HCT116 (cell line): ENCODE data around the gene RNF217. TPM values are rescaled to one million over a fixed set of nuclear protein-coding genes. Genes with fewer than 3 reads are reported as not detected.

Source experiments
- ATAC-seq: fragments of 200-7000 bp; cut with Tn5 transposase; 2 replicates; pipeline ENCODE4 v1.9.1; 2020; ENCODE audit warnings: mild to moderate bottlenecking, moderate library complexity
- BruUV-seq: library from RNA; stranded (reverse); fragments of 400-500 nt; replicated peaks from 2 replicates; lab custom pipeline; 2021; lab: Mats Ljungman, UMichigan
- CTCF ChIA-PET: fragments of 300-600 bp; sonication (Branson Sonifier 250); formaldehyde crosslinking; loops from one replicate; lab custom pipeline; 2021; ENCODE audit warnings: antibody characterized with exemption; lab: Charles Lee
- POLR2A ChIA-PET: fragments of 300-600, 350-600 bp; sonication (Branson Sonifier 250); formaldehyde crosslinking; loops from one replicate; lab custom pipeline; 2021; ENCODE audit warnings: antibody characterized with exemption; lab: Charles Lee
- RAD21 ChIA-PET, 2 experiments: fragments of 300-600 bp; sonication (Branson Sonifier 250); formaldehyde crosslinking; loops; one replicate each; lab custom pipeline; 2023; ENCODE audit warnings: low total read pairs in 2 of 2; ENCODE audit not compliant: uncharacterized antibody in 2 of 2, unreplicated experiment in 2 of 2, low non-redundant PET in 1 of 2; lab: Charles Lee
- DNase-seq: peaks from one replicate; pipeline ENCODE4 v3.0.0-alpha.2; 2010; ENCODE audit warnings: low read depth, low spot score
- H2AFZ ChIP-seq: fragments of 200-600 bp; shearing (Covaris generic), sonication (generic); 2 replicates; pipeline ENCODE4 v1.6.1; 2017; ENCODE audit warnings: low read depth, mixed run types, mixed read lengths, antibody characterized with exemption, low read length; ENCODE audit not compliant: poor library complexity, severe bottlenecking
- H3K27ac ChIP-seq: 2 replicates; pipeline ENCODE4 v1.5.1; 2012; ENCODE audit warnings: low read depth, low read length
- H3K27me3 ChIP-seq: fragments of 200-600 bp; sonication (generic); 2 replicates; pipeline ENCODE4 v1.6.1; 2016; ENCODE audit warnings: mixed run types, low read length, mixed read lengths; ENCODE audit not compliant: insufficient read depth
- H3K36me3 ChIP-seq, 2 experiments: fragments of 200-500 bp in 1 of 2; fragments of 200-600 bp in 1 of 2; sonication (Bioruptor generic) in 1 of 2; sonication (generic) in 1 of 2; 2 replicates each; pipeline versions ENCODE4 v1.5.1 to v1.6.1; 2014 to 2016; ENCODE audit warnings: low read length in 2 of 2, inconsistent platforms in 1 of 2, mixed read lengths in 1 of 2, mixed run types in 1 of 2; ENCODE audit not compliant: insufficient read depth in 2 of 2, control insufficient read depth in 1 of 2
- H3K4me1 ChIP-seq, 2 experiments: fragments of 200-600 bp in 1 of 2; sonication (generic) in 1 of 2; 2 replicates each; pipeline versions ENCODE4 v1.5.1 to v1.6.1; 2012 to 2017; ENCODE audit warnings: low read length in 2 of 2, inconsistent platforms in 1 of 2, mild to moderate bottlenecking in 1 of 2, mixed read lengths in 1 of 2, mixed run types in 1 of 2, moderate library complexity in 1 of 2; ENCODE audit not compliant: insufficient read depth in 2 of 2, control insufficient read depth in 1 of 2
- H3K4me2 ChIP-seq: fragments of 200-600 bp; sonication (generic); 2 replicates; pipeline ENCODE4 v1.6.1; 2017; ENCODE audit warnings: mixed run types, low read length, mixed read lengths
- H3K4me3 ChIP-seq, 2 experiments: fragments of 200-600 bp in 1 of 2; sonication (generic) in 1 of 2; replicated peaks in 1 of 2; 2 replicates each; pipeline ENCODE4 v1.5.1; 2011 to 2016; ENCODE audit warnings: low read length in 2 of 2, control low read depth in 1 of 2, low read depth in 1 of 2, mild to moderate bottlenecking in 1 of 2, mixed read lengths in 1 of 2, mixed run types in 1 of 2
- H3K79me2 ChIP-seq: fragments of 200-600 bp; sonication (generic); 2 replicates; pipeline ENCODE4 v1.6.1; 2017; ENCODE audit warnings: mild to moderate bottlenecking, mixed run types, low read length, moderate library complexity, mixed read lengths; ENCODE audit not compliant: insufficient read depth
- H3K9ac ChIP-seq: fragments of 200-600 bp; sonication (generic); 2 replicates; pipeline ENCODE4 v1.6.1; 2016; ENCODE audit warnings: low read length, mixed read lengths
- H3K9me2 ChIP-seq: fragments of 200-600 bp; sonication (generic), shearing (Covaris generic); 2 replicates; pipeline ENCODE4 v1.6.1; 2017; ENCODE audit warnings: mixed run types, mild to moderate bottlenecking, moderate library complexity; ENCODE audit not compliant: insufficient read depth
- H3K9me3 ChIP-seq, 2 experiments: fragments of 200-500 bp in 1 of 2; fragments of 200-600 bp in 1 of 2; sonication (Bioruptor generic) in 1 of 2; sonication (generic) in 1 of 2; 2 replicates each; pipeline ENCODE4 v1.6.1; 2014 to 2017; ENCODE audit warnings: low read length in 2 of 2, mixed read lengths in 2 of 2, inconsistent platforms in 1 of 2, low read depth in 1 of 2, mild to moderate bottlenecking in 1 of 2, mixed run types in 1 of 2, moderate library complexity in 1 of 2; ENCODE audit not compliant: control insufficient read depth in 1 of 2, insufficient read depth in 1 of 2
- H4K20me1 ChIP-seq: fragments of 200-600 bp; sonication (generic), shearing (Covaris generic); 2 replicates; pipeline ENCODE4 v1.6.1; 2017; ENCODE audit warnings: mixed run types, mild to moderate bottlenecking, moderate library complexity; ENCODE audit not compliant: insufficient read depth
- CBX3 ChIP-seq: IDR thresholded peaks from 2 replicates; pipeline ENCODE4 v1.6.1; 2012; ENCODE audit warnings: low read depth
- CEBPB ChIP-seq: IDR thresholded peaks from 2 replicates; pipeline ENCODE4 v1.6.1; 2012; ENCODE audit warnings: low read depth
- EGR1 ChIP-seq: IDR thresholded peaks from 2 replicates; pipeline ENCODE4 v1.6.1; 2012; ENCODE audit warnings: low read depth
- EZH2phosphoT487 ChIP-seq: fragments of 200-600 bp; IDR thresholded peaks from 2 replicates; pipeline ENCODE4 v1.6.1; 2018; ENCODE audit warnings: antibody characterized with exemption, borderline replicate concordance
- POLR2A ChIP-seq: IDR thresholded peaks from 2 replicates; pipeline ENCODE4 v1.7.0; 2011; ENCODE audit warnings: borderline replicate concordance; ENCODE audit not compliant: insufficient read depth, insufficient read length; ENCODE audit errors: extremely low read depth
- POLR2AphosphoS5 ChIP-seq: IDR thresholded peaks from 2 replicates; pipeline ENCODE4 v1.6.1; 2011; ENCODE audit warnings: mild to moderate bottlenecking, low read depth, low read length, moderate library complexity
- TCF7L2 ChIP-seq: IDR thresholded peaks from 2 replicates; pipeline ENCODE4 v1.7.0; 2011; ENCODE audit warnings: borderline replicate concordance, inconsistent platforms; ENCODE audit not compliant: insufficient read depth, insufficient read length; ENCODE audit errors: extremely low read depth
- ZFX ChIP-seq: fragments of 450-650 bp; IDR thresholded peaks from 2 replicates; pipeline ENCODE4 v1.6.1; 2017
- intact Hi-C: fragments of 100-400 bp; cut with micrococcal nuclease; formaldehyde crosslinking; loops from 2 replicates; pipeline ENCODE4 v1.10.0; 2022
- total RNA-seq: library from RNA; stranded (reverse); gene quantifications from one replicate; pipeline ENCODE4 v1.2.1, GENCODE V29; 2021; ENCODE audit not compliant: unreplicated experiment
- TF ChIP-seq, protein P1 (sequence below): IDR thresholded peaks from 2 replicates; pipeline ENCODE4 v1.6.1; 2012

Gene RNF217
- total RNA-seq, 1 experiment from 2014 or later, result 20.4 TPM

DNA sequence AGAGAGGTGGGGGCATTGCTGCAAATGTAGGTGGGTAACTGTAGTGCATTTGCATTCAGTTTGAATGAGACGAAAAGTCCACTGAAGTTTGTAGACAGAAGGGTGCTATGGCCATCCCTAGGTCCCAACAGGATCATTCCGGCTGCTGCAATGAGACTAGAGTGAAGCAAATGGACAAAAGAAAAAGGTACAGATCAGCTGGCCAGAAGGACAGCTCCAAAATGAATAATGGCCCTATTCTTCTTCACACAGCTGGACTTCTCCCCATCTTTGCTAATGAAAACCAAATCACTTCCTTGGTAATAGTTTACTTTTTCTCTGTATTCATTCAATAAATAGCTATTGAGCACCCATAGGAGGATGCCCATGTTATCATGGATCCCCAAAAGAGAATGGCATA, 134.9 kb downstream of the RNF217 start (continued):
- TF ChIP-seq CBX3 (no peak), EZH2phosphoT487 (no peak), CEBPB (no peak), ZFX (no peak), EGR1 (no peak), POLR2A (no peak)

DNA sequence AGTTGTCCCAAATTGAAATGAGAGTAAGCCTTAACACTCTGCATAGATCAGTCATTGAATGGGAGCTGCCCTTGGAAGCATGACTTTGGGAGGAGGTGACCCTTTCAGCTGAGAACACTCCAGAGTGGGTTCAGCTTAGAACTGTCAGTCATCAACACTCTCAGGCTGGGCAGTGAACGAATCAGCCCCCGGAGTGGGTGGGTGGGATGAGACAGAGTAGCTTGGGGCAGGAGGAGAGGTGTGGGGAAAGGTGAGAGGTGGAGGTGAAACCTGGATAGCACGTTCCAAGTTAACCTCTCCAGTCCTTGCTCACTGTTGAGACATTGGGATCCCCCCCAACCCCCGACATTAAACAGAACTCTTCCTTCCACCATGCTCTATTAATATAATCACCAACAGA, 136.0 kb downstream of the RNF217 start:
- POLR2A ChIA-PET, result no interaction called here
- no peaks in the 10 kb centered on the region for H3K79me2 ChIP-seq
- H3K27ac ChIP-seq, result no peak overlapping the region
- ATAC-seq (no peak), DNase-seq (no peak)
- H3K9ac ChIP-seq, result no peak overlapping the region
- H3K4me2 ChIP-seq, result no peak overlapping the region
- H2AFZ ChIP-seq, result no peak overlapping the region
- H4K20me1 ChIP-seq, result no peaks in the 10 kb centered on the region
- no peaks in the 10 kb centered on the region for H3K9me2 ChIP-seq
- H3K9me3 ChIP-seq, result no peaks in the 10 kb centered on the region
- no peaks in the 10 kb centered on the region for H3K27me3 ChIP-seq
- no TSS peak for BruUV-seq
- RAD21 ChIA-PET, result no interaction called here
- H3K4me3 ChIP-seq, result no peak overlapping the region
- CTCF ChIA-PET, result no interaction called here
- intact Hi-C loops, result no loop called here
- TF ChIP-seq, protein P1, sequence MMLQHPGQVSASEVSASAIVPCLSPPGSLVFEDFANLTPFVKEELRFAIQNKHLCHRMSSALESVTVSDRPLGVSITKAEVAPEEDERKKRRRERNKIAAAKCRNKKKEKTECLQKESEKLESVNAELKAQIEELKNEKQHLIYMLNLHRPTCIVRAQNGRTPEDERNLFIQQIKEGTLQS, result no peak
- TF ChIP-seq CBX3, result no peak
- no peak for TF ChIP-seq TCF7L2
- no peak for TF ChIP-seq EGR1
- no peak for TF ChIP-seq POLR2AphosphoS5
- H3K4me1 ChIP-seq, result peaks cover 10 to 43% of the 10 kb centered on the region in 2 experiments; a peak in 3 of 4 replicates
- H3K36me3 ChIP-seq, result no peaks in the 10 kb centered on the region
